Activated T-cell treated with anti-CD3 and anti-CD28 coated beads, Interleukin-2, amount 50 U/mL, for 1 hour (primary cell): Measurements from ENCODE around the gene CHEK2.
"Not testable (repeated sequence)": the region's sequence is repeated elsewhere in the genome, so short reads cannot be mapped to it uniquely, and the experiment has no call there.

Experiments
- DNase-seq: peaks from one replicate; pipeline ENCODE4 v3.0.0-alpha.2; 2020

CHEK2 gene

GRCh38 chr22:28741785-28742561, at the start of gene CHEK2, which contains the start of gene HSCB:
Gene CHEK2, minus strand, starts transcription at chr22:28741820. Its CDS starts 7,099 bp downstream, at chr22:28734721.
Gene HSCB, plus strand, starts transcription at chr22:28742039. Its CDS starts 57 bp downstream, at chr22:28742096.
- DNase-seq = peak; percentile 92

GRCh38 chr22:28791124-28791523, 49.5 kb upstream of the CHEK2 start:
- no peak for DNase-seq

DNA sequence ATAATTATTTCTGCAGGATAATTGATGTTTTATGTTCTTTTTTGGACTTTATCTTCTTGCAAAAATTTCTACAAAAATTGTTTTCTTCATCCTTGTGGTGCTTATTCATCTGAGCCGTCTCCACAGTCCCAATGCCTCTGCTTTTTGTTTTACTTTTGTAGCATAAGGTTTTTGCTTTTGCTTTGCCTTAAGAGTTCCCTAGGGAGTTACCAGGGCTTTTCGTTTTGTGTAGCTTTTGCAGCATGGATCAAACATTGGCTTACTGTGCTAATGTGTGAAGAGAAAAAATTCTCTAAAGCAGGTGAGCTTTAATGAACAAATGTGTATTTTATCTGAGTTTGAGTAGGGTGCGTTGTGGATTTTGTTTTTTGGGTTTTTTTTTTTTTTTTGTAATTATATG, 47.0 kb upstream of the CHEK2 start:
- no peak for DNase-seq

DNA sequence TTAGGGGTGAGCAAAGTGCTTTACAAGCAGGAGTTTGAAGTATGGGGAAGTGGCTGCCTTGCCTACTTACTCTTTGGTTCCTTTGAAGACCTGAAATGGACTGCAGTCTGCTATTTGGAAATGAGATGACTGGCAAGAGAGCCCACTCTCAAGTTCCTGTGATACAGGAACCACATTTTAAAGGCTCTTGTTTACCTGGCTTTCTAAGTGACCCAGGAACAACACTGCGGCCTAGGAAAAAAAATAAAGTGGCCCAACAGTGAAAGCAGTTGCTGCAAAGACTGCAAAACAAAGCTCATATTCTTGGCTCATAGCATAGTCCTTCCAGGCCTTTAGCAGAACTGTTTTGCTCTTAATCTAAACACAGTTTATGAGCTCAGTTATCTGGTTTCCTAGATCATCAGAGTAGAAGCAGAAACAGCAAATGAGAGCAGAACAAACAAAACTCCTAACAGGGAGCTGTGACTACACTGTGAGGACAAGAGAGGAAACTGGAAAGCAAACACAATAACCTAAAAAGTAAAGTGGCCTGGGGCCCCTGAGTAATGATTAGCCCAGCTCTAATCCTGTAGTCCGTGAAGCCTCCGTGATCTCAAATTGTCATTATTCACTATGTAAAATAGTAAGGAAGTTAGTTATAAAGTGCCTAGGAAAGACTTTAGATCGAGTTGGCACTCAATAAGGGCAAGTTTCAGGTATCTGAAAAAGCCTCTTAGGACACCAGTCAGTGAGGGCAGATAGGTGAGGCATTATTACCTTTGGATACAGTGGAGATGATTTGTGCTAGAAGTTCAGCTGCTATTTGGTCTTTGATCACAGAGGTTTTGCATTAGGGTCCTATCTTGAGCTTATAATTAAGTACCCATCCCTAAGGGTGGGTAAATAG, 42.4 kb upstream of the CHEK2 start:
- no peak for DNase-seq

GRCh38 chr22:28780296-28780695, 38.7 kb upstream of the CHEK2 start:
- DNase-seq = no peak

GRCh38 chr22:28779833-28780232, 38.2 kb upstream of the CHEK2 start:
- no peak for DNase-seq

DNA sequence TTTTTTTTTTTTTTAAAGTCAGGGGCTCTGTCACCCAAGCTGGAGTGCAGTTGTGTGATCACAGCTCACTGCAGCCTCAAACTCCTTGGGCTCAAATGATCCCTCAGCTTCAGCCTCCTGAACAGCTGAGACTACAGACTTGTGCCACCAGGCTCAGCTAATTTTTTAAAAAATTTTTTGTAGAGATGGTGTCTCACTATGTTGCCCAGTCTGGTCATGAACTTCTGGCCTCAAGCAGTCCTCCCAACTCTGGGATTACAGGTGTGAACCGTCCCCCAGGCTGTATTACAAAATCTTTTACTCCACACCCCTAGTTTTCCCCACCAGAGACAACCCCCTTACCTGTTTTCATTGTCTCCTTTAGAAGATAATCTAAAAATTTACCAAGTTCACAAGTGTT, 32.8 kb upstream of the CHEK2 start:
- no peak for DNase-seq

DNA sequence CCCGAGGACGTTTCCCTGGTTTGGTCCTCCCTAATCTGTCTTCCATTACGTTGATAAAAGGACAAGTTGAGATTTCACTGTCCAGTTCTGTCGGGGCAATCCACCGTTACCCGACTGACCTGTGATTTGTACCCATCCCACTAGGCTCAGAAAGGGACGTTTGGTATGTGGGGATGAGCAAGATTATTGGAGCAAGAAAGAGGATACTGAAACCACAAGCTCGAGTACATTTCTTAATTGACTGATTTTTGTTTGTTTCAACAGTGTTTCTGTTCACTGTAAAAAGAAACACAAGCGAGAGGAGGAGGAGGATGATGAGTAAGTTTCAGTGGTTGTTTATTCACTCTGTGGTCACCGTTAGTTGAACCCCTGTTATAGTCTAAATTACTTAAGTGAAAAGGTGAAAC, 31.8 kb upstream of the CHEK2 start:
- DNase-seq = no peak

GRCh38 chr22:28772633-28773460, 31.2 kb upstream of the CHEK2 start, which contains the start of gene CCDC117:
Gene CCDC117, plus strand, starts transcription at chr22:28772695. Its CDS starts 155 bp downstream, at chr22:28772850.
- DNase-seq = peak; percentile 91

DNA sequence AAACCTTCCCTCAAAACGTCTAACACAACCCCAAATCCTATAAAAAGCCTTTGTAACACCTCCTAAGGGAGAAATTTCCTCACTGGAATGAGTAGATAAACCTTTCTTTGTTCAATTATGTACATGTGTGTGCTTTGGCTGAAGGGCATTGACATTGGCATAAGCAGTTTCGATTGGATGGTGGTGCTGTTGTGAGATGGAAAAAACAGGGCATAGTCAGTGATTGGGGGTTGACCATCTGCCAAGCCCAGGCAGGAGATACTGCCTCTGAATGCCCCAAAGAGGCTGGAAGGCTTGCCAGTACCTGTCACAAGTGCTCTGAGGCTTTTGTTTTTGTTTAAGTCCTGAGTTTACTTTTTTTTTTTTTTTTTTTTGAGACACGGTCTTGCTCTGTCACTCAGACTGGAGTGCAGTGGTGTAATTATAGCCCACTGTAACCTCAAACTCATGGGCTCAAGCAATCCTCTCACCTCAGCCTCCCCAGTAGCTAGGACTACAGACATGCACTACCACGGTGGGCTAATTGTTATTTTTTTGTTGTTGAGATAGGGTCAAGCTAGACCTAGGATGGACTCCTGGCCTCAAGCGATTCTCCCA, 29.7 kb upstream of the CHEK2 start:
- no peak for DNase-seq

GRCh38 chr22:28769394-28770085, 27.9 kb upstream of the CHEK2 start:
- DNase-seq = no peak

- DNase-seq = no peak
These were observed 27.2 kb upstream of the CHEK2 start for GRCh38 chr22:28768701-28769393.

GRCh38 chr22:28766628-28767027, 25.0 kb upstream of the CHEK2 start:
- no peak for DNase-seq

GRCh38 chr22:28762000-28762399, 20.4 kb upstream of the CHEK2 start:
- not testable (repeated sequence) for DNase-seq

GRCh38 chr22:28761449-28761755, 19.8 kb upstream of the CHEK2 start:
- DNase-seq = no peak

- no peak for DNase-seq
These were observed 18.4 kb upstream of the CHEK2 start for GRCh38 chr22:28759861-28760560.

DNA sequence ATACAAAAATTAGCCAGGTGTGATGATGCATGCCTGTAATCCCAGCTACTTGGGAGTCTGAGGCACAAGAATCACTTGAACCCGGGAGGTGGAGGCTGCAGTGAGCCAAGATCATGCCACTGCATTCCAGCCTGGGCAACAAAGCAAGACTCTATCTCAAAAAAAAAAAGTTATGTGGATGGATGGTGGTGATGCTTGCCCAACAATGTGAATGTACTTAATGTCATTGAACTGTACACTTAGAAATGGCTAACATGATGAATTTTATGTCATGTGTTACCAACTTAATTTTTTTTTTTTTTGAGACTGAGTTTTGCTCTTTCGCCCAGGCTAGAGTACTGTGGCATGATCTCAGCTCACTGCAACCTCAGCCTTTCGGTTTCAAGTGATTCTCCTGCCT, 12.9 kb upstream of the CHEK2 start:
- not testable (repeated sequence) for DNase-seq

DNA sequence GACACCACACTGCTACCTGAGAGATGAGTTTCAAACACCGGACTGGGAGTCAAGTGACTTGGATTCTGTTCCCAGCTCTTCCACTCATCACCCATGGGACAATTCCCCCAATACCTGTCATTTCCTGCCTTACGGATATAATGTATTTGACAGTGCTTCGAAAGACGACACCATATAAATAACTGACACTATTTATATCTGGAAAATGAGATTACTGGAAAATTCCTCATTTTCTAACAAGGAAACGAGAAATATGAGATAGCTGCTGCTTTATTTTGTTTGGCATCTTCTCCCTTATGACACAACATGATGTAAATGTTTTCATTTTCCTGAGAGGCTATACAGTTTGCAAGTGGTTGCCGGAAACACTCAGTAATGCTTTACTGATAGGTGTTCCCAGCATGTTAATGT, 8.9 kb upstream of the CHEK2 start:
- no peak for DNase-seq

GRCh38 chr22:28743852-28744251, 2.2 kb upstream of the CHEK2 start:
- no peak for DNase-seq

DNA sequence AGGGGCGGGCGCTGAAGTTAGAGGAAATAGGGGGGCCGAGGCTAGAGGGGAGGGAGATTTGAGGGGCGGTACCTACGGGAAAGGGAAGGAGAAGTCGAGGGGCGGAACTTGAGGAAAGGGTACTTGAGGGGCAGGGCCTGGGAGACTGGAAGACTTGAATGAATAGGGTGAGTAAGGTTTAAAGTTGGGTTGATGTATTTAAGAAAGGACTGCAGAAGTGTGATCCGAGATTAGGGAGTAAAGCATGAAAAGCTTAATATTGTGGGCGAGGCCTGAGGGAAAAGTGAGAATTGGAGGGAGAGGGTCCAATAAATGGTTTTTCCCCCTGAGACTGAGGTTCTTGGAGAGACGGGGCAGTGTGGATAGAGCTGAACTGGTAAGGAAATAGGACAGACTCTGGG, 942 bp upstream of the CHEK2 start:
- DNase-seq = no peak
